PC-3 (cell line): ENCODE data around the gene EXO1. TPM values are rescaled to one million over a fixed set of nuclear protein-coding genes. Genes with fewer than 3 reads are reported as not detected.

ENCODE experiments used
- ATAC-seq: fragments of 200-7000 bp; cut with Tn5 transposase; 2 replicates; pipeline ENCODE4 v1.9.1; 2020; ENCODE audit warnings: mild to moderate bottlenecking, moderate library complexity
- BruUV-seq: library from RNA; stranded (reverse); fragments of 400-500 nt; replicated peaks from 2 replicates; lab custom pipeline; 2021; lab: Mats Ljungman, UMichigan
- CTCF ChIA-PET: fragments of 300-600 bp; sonication (Branson Sonifier 250); formaldehyde crosslinking; loops from one replicate; lab custom pipeline; 2022; ENCODE audit warnings: antibody characterized with exemption; lab: Charles Lee
- POLR2A ChIA-PET: fragments of 300-600 bp; sonication (Branson Sonifier 250); formaldehyde crosslinking; loops from one replicate; lab custom pipeline; 2022; ENCODE audit warnings: antibody characterized with exemption; ENCODE audit not compliant: unreplicated experiment; lab: Charles Lee
- DNase-seq: peaks from one replicate; pipeline ENCODE4 v3.0.0-alpha.2; 2015
- H2AFZ ChIP-seq: fragments of 300-600 bp; sonication (generic); 2 replicates; pipeline ENCODE4 v1.6.0; 2016; ENCODE audit warnings: antibody characterized with exemption, low read length
- H3F3A ChIP-seq: fragments of 300-600 bp; sonication (generic); one replicate; pipeline ENCODE4 v1.6.0; 2017; ENCODE audit warnings: antibody characterized with exemption, low read length, control low read depth, mild to moderate bottlenecking; ENCODE audit not compliant: unreplicated experiment
- H3K27ac ChIP-seq: fragments of 300-600 bp; sonication (generic); 2 replicates; pipeline ENCODE4 v1.5.1; 2016; ENCODE audit warnings: mild to moderate bottlenecking, low read length
- H3K27me3 ChIP-seq: fragments of 300-600 bp; sonication (generic); 2 replicates; pipeline ENCODE4 v1.6.1; 2016; ENCODE audit warnings: low read length, mixed read lengths
- H3K36me3 ChIP-seq: fragments of 300-600 bp; sonication (generic); 2 replicates; pipeline ENCODE4 v1.6.1; 2016; ENCODE audit warnings: low read depth, mixed run types, low read length, mixed read lengths
- H3K4me1 ChIP-seq: fragments of 300-600 bp; sonication (generic); 2 replicates; pipeline ENCODE4 v1.5.1; 2016; ENCODE audit warnings: low read length; ENCODE audit not compliant: insufficient read depth
- H3K4me2 ChIP-seq: fragments of 300-600 bp; sonication (generic); 2 replicates; pipeline ENCODE4 v1.6.0; 2016; ENCODE audit warnings: low read length
- H3K4me3 ChIP-seq: fragments of 300-600 bp; sonication (generic); 2 replicates; pipeline ENCODE4 v1.5.1; 2016; ENCODE audit warnings: mild to moderate bottlenecking, low read length, mixed read lengths
- H3K79me2 ChIP-seq: fragments of 300-600 bp; sonication (generic); 2 replicates; pipeline ENCODE4 v1.6.1; 2017; ENCODE audit warnings: low read length, mixed read lengths
- H3K9ac ChIP-seq: fragments of 300-600 bp; sonication (generic); 2 replicates; pipeline ENCODE4 v1.6.0; 2016; ENCODE audit warnings: mild to moderate bottlenecking, low read length
- H3K9me2 ChIP-seq: fragments of 300-600 bp; sonication (generic); replicated peaks from 2 replicates; pipeline ENCODE4 v1.6.1; 2016; ENCODE audit warnings: mixed run types, low read length, mixed read lengths
- H3K9me3 ChIP-seq: fragments of 300-600 bp; sonication (generic); 2 replicates; pipeline ENCODE4 v1.6.1; 2016; ENCODE audit warnings: low read length, mixed read lengths
- H4K20me1 ChIP-seq: fragments of 300-600 bp; sonication (generic); 2 replicates; pipeline ENCODE4 v1.6.1; 2016; ENCODE audit warnings: low read length, mixed read lengths
- EZH2 ChIP-seq: fragments of 300-600 bp; sonication (generic); IDR thresholded peaks from one replicate; pipeline ENCODE4 v1.6.1; 2017; ENCODE audit warnings: antibody characterized with exemption, mild to moderate bottlenecking, low read length; ENCODE audit not compliant: unreplicated experiment
- EZH2phosphoT487 ChIP-seq: fragments of 300-600 bp; sonication (generic); IDR thresholded peaks from 2 replicates; pipeline ENCODE4 v1.6.1; 2018; ENCODE audit warnings: mild to moderate bottlenecking, antibody characterized with exemption, low read length, borderline replicate concordance
- intact Hi-C: fragments of 100-400 bp; cut with micrococcal nuclease; formaldehyde crosslinking; loops from 2 replicates; pipeline ENCODE4 v1.9.0; 2023
- total RNA-seq: library from RNA; depleted of rRNA; stranded (reverse); fragments of >200 nt; gene quantifications from 2 replicates; pipeline ENCODE4 v1.2.3, GENCODE V29; 2014
- TF ChIP-seq, protein P1 (sequence below): fragments of 300-600 bp; sonication (generic); conservative IDR thresholded peaks from 2 replicates; pipeline ENCODE4 v1.5.1; 2017; ENCODE audit warnings: antibody characterized with exemption, low read depth, mild to moderate bottlenecking, low read length

The EXO1 gene
- total RNA-seq, 1 experiment from 2014 or later = 41.3 TPM

DNA sequence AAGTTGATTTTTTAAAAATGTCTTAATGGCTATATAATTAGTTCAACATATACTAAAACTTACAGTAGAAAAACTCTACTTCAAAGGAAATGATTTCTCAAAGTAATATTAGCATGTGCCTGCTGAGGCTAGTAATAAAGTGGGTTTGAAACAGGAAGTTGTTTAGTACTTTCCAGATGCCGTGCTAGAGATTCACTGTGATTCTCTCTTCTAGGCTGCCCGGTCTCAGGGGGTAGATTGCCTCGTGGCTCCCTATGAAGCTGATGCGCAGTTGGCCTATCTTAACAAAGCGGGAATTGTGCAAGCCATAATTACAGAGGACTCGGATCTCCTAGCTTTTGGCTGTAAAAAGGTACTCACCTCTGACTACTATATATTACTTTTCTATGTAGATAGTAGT lies 9.1 kb downstream of the EXO1 start:
- H3K9me3 ChIP-seq = no peaks in the 10 kb centered on the region
- no peaks in the 10 kb centered on the region for H3K27me3 ChIP-seq
- intact Hi-C loops = no loop called here
- H3K4me3 ChIP-seq = no peak overlapping the region
- DNase-seq (no peak), ATAC-seq (no peak)
- peaks cover 56% of the 10 kb centered on the region for H3K36me3 ChIP-seq
- no peak overlapping the region for H2AFZ ChIP-seq
- H3K27ac ChIP-seq = no peak overlapping the region
- H3F3A ChIP-seq = no peaks in the 10 kb centered on the region
- no peaks in the 10 kb centered on the region for H3K9me2 ChIP-seq
- H4K20me1 ChIP-seq = no peaks in the 10 kb centered on the region
- TF ChIP-seq EZH2phosphoT487 = no peak
- TF ChIP-seq, protein P1, sequence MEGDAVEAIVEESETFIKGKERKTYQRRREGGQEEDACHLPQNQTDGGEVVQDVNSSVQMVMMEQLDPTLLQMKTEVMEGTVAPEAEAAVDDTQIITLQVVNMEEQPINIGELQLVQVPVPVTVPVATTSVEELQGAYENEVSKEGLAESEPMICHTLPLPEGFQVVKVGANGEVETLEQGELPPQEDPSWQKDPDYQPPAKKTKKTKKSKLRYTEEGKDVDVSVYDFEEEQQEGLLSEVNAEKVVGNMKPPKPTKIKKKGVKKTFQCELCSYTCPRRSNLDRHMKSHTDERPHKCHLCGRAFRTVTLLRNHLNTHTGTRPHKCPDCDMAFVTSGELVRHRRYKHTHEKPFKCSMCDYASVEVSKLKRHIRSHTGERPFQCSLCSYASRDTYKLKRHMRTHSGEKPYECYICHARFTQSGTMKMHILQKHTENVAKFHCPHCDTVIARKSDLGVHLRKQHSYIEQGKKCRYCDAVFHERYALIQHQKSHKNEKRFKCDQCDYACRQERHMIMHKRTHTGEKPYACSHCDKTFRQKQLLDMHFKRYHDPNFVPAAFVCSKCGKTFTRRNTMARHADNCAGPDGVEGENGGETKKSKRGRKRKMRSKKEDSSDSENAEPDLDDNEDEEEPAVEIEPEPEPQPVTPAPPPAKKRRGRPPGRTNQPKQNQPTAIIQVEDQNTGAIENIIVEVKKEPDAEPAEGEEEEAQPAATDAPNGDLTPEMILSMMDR = no peak
- TF ChIP-seq EZH2 = no peak
- H3K4me2 ChIP-seq = no peak overlapping the region
- no TSS peak for BruUV-seq
- ChIA-PET POLR2A (no interaction called here), CTCF (no interaction called here)
- no peaks in the 10 kb centered on the region for H3K79me2 ChIP-seq
- no peaks in the 10 kb centered on the region for H3K4me1 ChIP-seq
- no peak overlapping the region for H3K9ac ChIP-seq

DNA sequence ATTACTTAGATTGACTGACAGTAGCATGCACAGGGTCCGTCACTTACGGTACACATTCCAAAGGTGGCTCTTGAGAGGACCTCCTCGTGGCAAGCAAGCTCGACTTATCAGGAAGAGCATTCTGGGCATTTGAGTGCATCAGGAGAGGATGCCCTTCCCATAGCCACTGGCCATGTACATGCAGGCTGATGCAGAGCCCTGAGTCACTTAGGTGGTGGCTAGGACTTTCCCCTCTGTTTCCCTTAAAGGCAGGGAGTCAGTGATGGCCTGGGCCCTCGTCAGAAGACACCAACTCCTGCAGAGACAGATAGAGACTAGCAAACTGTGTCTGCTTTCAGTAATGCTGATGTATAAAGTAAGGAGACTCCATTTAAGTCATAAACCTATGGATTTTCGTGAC lies 12.9 kb downstream of the EXO1 start:
- ATAC-seq (no peak), DNase-seq (no peak)
- no TSS peak for BruUV-seq
- no peak overlapping the region for H3K4me3 ChIP-seq
- intact Hi-C loops = no loop called here
- no peaks in the 10 kb centered on the region for H3K27me3 ChIP-seq
- no peaks in the 10 kb centered on the region for H3F3A ChIP-seq
- H3K4me1 ChIP-seq = no peaks in the 10 kb centered on the region
- H3K36me3 ChIP-seq = peaks cover 58% of the 10 kb centered on the region
- H3K9me2 ChIP-seq = no peaks in the 10 kb centered on the region
- no peak overlapping the region for H2AFZ ChIP-seq
- TF ChIP-seq, protein P1 = no peak
- TF ChIP-seq EZH2phosphoT487 (no peak), EZH2 (no peak)
- H3K9ac ChIP-seq = no peak overlapping the region
- H3K4me2 ChIP-seq = no peak overlapping the region
- CTCF ChIA-PET = no interaction called here
- no peaks in the 10 kb centered on the region for H4K20me1 ChIP-seq
- H3K79me2 ChIP-seq = no peaks in the 10 kb centered on the region
- no peak overlapping the region for H3K27ac ChIP-seq
- H3K9me3 ChIP-seq = no peaks in the 10 kb centered on the region
- POLR2A ChIA-PET = no interaction called here

DNA sequence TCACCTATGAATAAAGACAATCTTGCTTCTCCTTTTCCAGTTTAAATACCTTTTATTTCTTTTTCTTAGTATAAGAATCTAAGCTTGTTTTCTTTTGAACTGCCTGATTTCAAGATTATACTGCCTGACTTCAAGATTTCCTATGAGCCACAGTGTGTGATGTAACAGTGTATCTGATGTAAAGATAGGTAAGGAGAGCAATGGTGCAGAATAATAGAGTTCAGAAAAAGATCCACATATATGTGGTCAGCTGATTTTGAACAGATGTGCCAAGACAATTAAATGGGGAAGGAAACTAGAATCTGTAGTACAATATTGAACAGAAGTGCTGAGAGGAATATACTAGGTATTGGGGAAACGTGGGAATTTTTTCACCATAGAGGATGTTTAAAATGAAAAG lies 21.0 kb downstream of the EXO1 start:
- no peak overlapping the region for H2AFZ ChIP-seq
- H3K79me2 ChIP-seq = no peaks in the 10 kb centered on the region
- no peaks in the 10 kb centered on the region for H4K20me1 ChIP-seq
- no peaks in the 10 kb centered on the region for H3K9me2 ChIP-seq
- no peak overlapping the region for H3K4me3 ChIP-seq
- peaks cover 52% of the 10 kb centered on the region for H3K36me3 ChIP-seq
- no peaks in the 10 kb centered on the region for H3K27me3 ChIP-seq
- ATAC-seq (no peak), DNase-seq (no peak)
- no peak overlapping the region for H3K4me2 ChIP-seq
- ChIA-PET POLR2A (no interaction called here), CTCF (no interaction called here)
- no peak overlapping the region for H3K9ac ChIP-seq
- TF ChIP-seq, protein P1 = no peak
- no peak for TF ChIP-seq EZH2phosphoT487
- no peak for TF ChIP-seq EZH2
- H3K4me1 ChIP-seq = no peaks in the 10 kb centered on the region
- H3K27ac ChIP-seq = no peak overlapping the region
- no TSS peak for BruUV-seq
- H3K9me3 ChIP-seq = no peaks in the 10 kb centered on the region
- intact Hi-C loops = no loop called here
- H3F3A ChIP-seq = no peaks in the 10 kb centered on the region
